Nephron progenitor cell (in vitro differentiated cells): ENCODE measurements around the gene TNS1.
A peak's percentile ranks its signal among the peaks of the same experiment; 100 is the strongest.

Experiments used
- DNase-seq: peaks from one replicate; pipeline ENCODE4 v3.0.0; 2021
- H3K27ac Mint-ChIP-seq: 2 replicates; pipeline ENCODE4 v1.8.0; 2021; ENCODE audit warnings: mild to moderate bottlenecking, moderate library complexity, mixed read lengths
- H3K27me3 Mint-ChIP-seq: 2 replicates; pipeline ENCODE4 v1.8.0; 2021; ENCODE audit warnings: mild to moderate bottlenecking, low read depth, mixed read lengths; ENCODE audit not compliant: poor library complexity
- H3K36me3 Mint-ChIP-seq: 2 replicates; pipeline ENCODE4 v1.8.0; 2021; ENCODE audit warnings: low read depth, mixed read lengths
- H3K4me1 Mint-ChIP-seq: 2 replicates; pipeline ENCODE4 v1.8.0; 2021; ENCODE audit warnings: mixed read lengths
- H3K4me3 Mint-ChIP-seq: 2 replicates; pipeline ENCODE4 v1.8.0; 2021; ENCODE audit warnings: mild to moderate bottlenecking, moderate library complexity, mixed read lengths
- H3K9me3 Mint-ChIP-seq: 2 replicates; pipeline ENCODE4 v1.8.0; 2021; ENCODE audit warnings: mild to moderate bottlenecking, moderate library complexity, mixed read lengths
- CTCF ChIP-seq: fragments of 200-600 bp; sonication (generic); IDR thresholded peaks from 2 replicates; pipeline ENCODE4 v1.5.0; 2021; ENCODE audit warnings: antibody characterized with exemption

TNS1 gene

GRCh38 chr2:217766356-217766755 is 236.4 kb downstream of the TNS1 start:
- Mint-ChIP-seq H3K27ac (no peak overlapping the region), H3K9me3 (peaks cover 69% of the 10 kb centered on the region), H3K4me1 (no peaks in the 10 kb centered on the region), H3K36me3 (peaks cover 20% of the 10 kb centered on the region), H3K4me3 (no peak overlapping the region), H3K27me3 (peaks cover 31% of the 10 kb centered on the region)
- DNase-seq = no peak
- no peak for TF ChIP-seq CTCF

- Mint-ChIP-seq H3K4me3 (no peak overlapping the region), H3K27ac (no peak overlapping the region), H3K36me3 (peaks cover 20% of the 10 kb centered on the region), H3K27me3 (peaks cover 8% of the 10 kb centered on the region), H3K4me1 (peaks cover 2% of the 10 kb centered on the region), H3K9me3 (peaks cover 64% of the 10 kb centered on the region)
- no peak for DNase-seq
- no peak for TF ChIP-seq CTCF
Measured at GRCh38 chr2:217761645-217762277, 241.0 kb downstream of the TNS1 start.

- DNase-seq = no peak
- H3K9me3 Mint-ChIP-seq = peaks cover 50% of the 10 kb centered on the region
- peaks cover 19% of the 10 kb centered on the region for H3K4me1 Mint-ChIP-seq
- no peak overlapping the region for H3K4me3 Mint-ChIP-seq
- peaks cover 5% of the 10 kb centered on the region for H3K27me3 Mint-ChIP-seq
- H3K27ac Mint-ChIP-seq = no peak overlapping the region
- H3K36me3 Mint-ChIP-seq = peaks cover 20% of the 10 kb centered on the region
- TF ChIP-seq CTCF = no peak
Measured at GRCh38 chr2:217759991-217760390, 242.8 kb downstream of the TNS1 start.

DNA sequence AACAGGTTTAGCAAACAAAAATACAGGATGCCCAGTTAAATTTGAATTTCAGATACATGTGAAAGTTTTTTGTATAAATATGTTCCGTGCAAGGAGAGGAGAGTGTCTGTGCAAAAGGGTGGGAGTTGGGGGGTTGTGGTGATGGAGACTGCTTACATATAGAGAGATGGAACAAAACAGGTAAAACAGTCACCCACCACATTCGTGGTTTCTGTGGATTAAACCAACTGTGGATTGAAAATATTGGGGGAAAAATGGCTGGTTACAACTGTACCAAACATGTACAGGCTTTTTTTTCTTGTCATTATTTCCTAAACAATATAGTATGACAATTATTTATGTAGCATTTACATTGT is 245.7 kb downstream of the TNS1 start:
- peaks cover 5% of the 10 kb centered on the region for H3K36me3 Mint-ChIP-seq
- peaks cover 35% of the 10 kb centered on the region for H3K4me1 Mint-ChIP-seq
- H3K27ac Mint-ChIP-seq = no peak overlapping the region
- H3K27me3 Mint-ChIP-seq = peaks cover 23% of the 10 kb centered on the region
- TF ChIP-seq CTCF = no peak
- no peak overlapping the region for H3K4me3 Mint-ChIP-seq
- no peak for DNase-seq
- H3K9me3 Mint-ChIP-seq = peaks cover 21% of the 10 kb centered on the region

DNA sequence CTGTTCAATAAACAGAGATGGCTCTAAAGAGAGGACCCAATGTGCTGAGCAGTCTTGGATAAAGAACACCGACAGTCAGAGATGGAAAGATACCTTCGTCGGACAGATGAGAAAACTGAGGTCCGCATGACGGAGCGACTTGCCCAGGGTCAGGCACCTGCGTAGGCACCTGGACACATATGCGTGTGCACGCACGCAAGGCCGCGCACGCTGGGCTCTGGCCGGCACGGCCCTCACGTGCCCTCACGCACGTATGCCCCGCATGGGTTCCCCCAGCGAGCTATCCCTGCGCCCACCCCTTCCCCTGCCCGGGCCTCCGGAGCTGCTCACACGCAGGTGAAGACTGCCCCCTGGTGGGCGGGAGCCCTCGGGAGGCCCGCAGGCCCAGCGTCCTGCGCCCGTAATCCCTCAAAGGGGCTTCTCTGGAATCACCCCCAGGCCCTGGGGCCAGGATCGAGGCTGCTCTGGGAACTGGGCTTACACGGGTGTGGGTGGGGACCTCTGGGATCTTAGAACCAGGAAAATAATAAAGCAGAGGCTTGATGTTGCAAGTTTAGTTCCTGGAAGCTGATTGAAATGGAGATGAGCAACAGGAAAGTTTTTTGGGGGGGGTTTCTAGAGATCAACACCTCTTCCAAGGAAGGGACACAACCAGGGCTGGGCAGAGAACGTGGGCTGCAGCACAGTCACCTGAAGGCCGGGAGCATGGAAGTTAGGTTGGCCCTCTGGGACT is 246.3 kb downstream of the TNS1 start:
- H3K4me3 Mint-ChIP-seq = peak overlapping the region; percentile 71
- peaks cover 28% of the 10 kb centered on the region for H3K27me3 Mint-ChIP-seq
- peaks cover 39% of the 10 kb centered on the region for H3K4me1 Mint-ChIP-seq
- peaks cover 16% of the 10 kb centered on the region for H3K9me3 Mint-ChIP-seq
- peaks cover 1% of the 10 kb centered on the region for H3K36me3 Mint-ChIP-seq
- TF ChIP-seq CTCF = peak; percentile 94
- H3K27ac Mint-ChIP-seq = no peak overlapping the region
- peak; percentile 96 for DNase-seq
